Right kidney (tissue), 9 donors: Measurements from ENCODE around the gene SLFNL1.

Source experiments
- DNase-seq: peaks from one replicate; pipeline ENCODE4 v3.0.0-alpha.2; 2016
- long read RNA-seq, 8 donors: transcript quantifications; one replicate each; lab custom pipeline, GENCODE V29; 2026

Gene SLFNL1
- long read RNA-seq, donor 1 = 0 reads
- long read RNA-seq, donor 2 = 0 reads
- long read RNA-seq, donor 3, partial matches to known transcripts = 0 of 1 reads
- long read RNA-seq, donor 3, other reads (novel, unspliced or antisense) = 0 of 1 reads
- long read RNA-seq, donor 4 = 0 reads
- long read RNA-seq, donor 5 = 0 reads
- long read RNA-seq, donor 6 = 0 reads
- long read RNA-seq, donor 7 = 0 reads
- long read RNA-seq, donor 8 = 0 reads

DNA sequence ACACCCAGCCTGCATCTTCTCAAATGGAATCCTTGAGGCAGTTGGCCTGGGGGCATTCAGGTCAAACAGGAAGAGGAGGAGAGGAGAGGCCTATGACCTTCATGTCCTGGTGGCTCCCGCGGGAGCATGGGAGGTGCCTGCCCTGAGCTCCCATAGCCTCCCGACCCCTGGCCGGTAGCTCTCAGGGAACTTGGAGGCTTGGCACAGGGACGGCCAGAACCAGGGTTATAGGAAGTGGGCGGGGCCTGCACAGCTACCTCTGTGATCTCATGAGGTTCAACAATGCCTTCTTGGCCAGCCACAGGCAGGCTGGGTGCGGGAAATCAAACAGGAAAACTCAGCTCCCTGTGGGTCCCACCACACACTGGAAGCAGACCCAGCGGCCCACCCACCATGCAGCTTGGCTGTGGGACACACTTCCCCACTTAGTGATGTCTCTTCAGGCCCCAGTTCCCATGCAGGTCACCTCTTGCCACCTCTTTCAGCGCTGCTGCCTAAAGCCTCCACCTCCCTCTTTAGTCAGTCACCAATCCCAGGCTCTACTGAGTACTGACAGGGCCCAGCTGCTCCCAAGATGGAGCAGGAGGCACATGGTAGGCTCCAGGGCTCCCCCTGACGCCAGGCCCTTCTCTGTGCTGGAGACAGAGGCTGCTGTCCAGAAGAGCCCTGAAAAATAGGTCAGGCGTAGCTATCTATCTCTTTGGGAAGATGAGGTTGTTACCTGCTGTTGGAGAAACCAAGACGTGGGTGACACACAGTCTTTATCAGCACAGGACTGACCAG, at the start of gene SLFNL1:
SLFNL1 (minus strand) TSS at position 200 of the 783 bp plus-strand sequence. CDS start 1,065 bp downstream, outside the sequence.
- DNase-seq = peak; percentile 41

GRCh38 chr1:41056907-41057306, 35.4 kb upstream of the SLFNL1 start:
- DNase-seq = no peak

DNA sequence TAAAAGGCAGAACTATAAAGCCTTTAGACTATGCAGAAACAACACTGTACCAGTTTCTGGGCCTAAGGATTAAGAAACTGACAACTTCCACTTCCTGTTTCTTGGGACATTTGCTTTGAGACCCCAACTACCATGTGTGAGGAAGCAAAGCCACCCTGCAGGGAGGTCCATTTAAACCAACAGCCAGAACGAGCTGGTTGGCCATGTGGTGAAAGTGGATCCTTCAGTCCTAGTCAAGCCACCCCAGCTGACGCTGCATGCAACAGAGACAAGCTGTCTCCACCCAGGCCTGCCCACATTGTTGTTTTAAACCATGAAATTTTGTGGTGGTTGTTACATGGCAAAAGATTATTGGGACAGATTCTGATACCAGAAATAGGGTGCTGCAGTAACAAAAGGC, 31.8 kb upstream of the SLFNL1 start:
- DNase-seq = no peak

DNA sequence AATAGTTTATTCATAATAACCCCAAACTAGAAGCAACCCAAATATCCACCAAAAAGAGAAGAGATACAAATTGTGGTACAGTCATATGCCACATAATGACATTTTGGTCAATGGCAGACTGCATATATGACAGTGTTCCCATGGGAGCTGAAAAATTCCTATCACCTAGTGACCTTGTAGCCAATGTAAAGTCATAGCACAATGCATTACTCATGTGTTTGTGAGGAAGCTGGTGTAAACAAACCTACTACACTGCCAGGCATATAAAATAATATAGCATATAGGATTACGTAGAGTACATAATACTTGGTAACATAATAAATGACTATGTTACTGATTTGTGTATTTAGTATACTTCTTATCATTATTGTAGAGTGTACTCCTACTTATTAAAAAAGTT, 29.5 kb upstream of the SLFNL1 start:
- DNase-seq = no peak

- no peak for DNase-seq
Measured at GRCh38 chr1:41048540-41048939, 27.0 kb upstream of the SLFNL1 start.

DNA sequence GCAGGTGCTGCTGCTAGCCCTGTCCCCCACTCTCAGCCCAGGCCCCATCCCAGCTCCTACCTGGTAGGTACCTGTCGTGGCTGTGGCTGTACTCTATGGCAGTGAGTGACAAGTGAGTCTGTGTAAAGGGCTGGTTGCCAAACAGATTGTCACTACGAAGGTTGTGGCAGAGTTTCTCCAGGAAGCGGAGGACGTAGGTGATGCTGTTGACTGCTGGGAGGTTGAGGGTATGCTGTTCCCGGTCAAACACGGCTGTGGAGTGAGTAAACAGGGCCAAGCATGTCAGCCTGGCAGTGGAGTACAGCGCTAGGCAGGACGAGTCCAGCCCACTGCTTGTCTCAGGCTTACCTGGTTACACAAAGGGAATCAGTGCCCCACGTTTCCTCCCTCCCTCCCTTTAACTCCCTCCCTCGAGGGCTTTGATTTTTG, 24.8 kb upstream of the SLFNL1 start:
- DNase-seq = no peak

DNA sequence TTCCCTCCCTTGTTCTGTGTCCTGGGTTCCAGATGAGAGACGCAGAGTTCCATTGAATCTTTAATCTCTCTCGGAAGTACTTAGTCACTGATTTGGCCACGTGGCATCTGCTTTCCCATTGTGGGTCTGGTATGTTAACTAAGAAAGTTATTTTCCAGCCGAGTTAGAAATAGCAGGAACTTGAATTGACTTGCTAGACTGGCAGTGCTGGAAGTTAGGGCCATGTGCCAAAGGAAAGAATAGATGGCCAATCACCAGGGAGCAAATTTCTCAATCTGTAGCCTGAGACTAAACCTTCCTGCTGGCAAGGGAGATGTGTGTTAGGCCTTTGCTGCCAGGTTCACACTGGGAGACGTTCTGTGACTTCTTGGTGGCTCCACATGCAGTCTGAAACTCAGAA, 24.2 kb upstream of the SLFNL1 start:
- no peak for DNase-seq

DNA sequence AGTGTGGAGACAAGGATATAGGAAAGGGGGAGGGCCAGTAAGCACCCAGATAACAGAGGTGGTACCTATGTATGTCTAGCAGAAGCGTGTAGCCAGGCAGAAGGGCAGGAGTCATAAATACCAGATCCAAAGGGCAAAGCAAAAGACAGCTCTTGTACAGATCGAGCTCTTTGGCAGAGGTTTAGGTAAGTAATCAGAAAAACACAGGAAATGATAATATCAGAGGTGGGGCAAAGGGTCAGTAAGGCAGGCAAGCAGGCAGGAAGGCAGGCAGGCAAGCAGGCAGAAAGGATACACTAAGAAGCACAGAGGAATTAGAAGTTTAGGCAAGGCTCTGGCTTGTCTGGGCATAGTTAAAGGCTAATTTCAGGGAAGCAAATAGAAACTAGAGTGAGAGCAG, 22.7 kb upstream of the SLFNL1 start:
- DNase-seq = no peak

DNA sequence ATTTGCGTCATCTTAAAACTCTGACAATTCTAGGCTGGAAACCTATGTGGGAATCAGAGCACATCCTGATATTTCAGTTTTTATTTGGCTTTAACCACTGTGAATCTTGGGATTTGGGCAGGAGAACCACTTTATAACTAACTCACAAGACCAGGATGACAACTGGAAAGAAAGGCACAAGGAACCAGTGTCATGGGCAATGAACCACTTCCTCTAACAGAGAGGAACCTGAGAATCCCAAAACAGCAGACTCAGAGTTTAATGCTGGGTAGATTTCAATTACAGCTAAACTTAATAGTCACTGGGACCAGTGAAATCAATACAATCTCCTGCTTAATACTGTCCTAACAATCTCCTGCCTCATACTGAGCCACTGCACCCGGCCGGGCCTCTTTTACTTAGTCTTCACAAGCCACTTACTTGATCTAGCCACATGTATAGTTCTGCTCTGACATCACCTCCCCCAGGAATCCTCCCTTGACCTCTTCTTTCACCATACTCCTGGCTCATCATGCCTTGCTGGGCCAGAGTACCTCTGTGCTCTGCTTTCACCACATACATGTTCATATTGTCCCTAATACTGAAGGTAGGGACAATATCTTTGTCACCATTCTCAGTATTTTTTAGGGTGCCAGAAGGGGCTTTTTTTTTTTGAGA, 20.2 kb upstream of the SLFNL1 start:
- no peak for DNase-seq

DNA sequence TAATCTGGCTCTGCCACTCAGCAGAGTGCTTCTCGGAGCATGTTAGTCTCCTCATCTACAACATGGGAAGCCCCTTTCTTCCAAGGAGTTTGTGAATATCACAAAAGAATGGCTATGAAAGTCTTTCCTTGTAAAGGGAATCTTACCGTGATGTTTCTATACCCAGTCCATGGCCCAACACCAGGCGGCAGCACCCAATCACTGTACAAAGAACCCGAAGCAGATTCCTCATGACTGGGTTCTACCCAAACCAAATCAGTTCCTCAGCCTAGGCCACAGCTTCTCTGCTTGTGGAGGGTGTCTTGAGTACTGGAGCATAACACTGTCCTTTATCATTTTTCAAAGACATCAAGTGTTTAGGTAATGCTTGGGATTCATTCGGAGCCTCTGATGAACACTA, 16.6 kb upstream of the SLFNL1 start:
- DNase-seq = no peak

GRCh38 chr1:41037116-41037903, 15.8 kb upstream of the SLFNL1 start:
- no peak for DNase-seq

GRCh38 chr1:41033272-41033671, 11.7 kb upstream of the SLFNL1 start:
- no peak for DNase-seq

- DNase-seq = no peak
Measured at GRCh38 chr1:41032147-41032546, 10.6 kb upstream of the SLFNL1 start.

GRCh38 chr1:41030872-41031616, 9.5 kb upstream of the SLFNL1 start:
- DNase-seq = no peak

GRCh38 chr1:41028034-41028642, 6.6 kb upstream of the SLFNL1 start:
- DNase-seq = no peak

- DNase-seq = no peak
Measured at GRCh38 chr1:41025979-41026819, 4.7 kb upstream of the SLFNL1 start.

DNA sequence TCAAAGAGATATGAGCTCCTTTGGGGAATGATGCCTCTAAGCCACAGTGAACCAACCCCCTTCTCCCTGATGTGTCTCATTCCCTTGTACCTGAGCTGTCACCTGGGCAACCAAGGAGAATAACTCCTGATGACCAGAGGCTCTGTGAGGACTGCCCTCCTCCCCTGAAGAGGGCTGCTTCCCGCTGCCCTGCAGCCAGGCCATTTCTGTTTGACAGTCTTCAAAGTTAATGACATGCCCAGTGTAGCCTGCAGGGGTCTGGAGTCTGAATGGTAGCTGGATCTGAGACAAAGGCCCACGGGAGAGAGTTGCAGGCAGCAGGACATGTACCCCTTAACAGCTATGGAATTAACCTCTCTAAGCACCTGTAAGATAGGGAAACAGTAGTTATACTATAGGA, 3.4 kb upstream of the SLFNL1 start:
- DNase-seq = no peak

DNA sequence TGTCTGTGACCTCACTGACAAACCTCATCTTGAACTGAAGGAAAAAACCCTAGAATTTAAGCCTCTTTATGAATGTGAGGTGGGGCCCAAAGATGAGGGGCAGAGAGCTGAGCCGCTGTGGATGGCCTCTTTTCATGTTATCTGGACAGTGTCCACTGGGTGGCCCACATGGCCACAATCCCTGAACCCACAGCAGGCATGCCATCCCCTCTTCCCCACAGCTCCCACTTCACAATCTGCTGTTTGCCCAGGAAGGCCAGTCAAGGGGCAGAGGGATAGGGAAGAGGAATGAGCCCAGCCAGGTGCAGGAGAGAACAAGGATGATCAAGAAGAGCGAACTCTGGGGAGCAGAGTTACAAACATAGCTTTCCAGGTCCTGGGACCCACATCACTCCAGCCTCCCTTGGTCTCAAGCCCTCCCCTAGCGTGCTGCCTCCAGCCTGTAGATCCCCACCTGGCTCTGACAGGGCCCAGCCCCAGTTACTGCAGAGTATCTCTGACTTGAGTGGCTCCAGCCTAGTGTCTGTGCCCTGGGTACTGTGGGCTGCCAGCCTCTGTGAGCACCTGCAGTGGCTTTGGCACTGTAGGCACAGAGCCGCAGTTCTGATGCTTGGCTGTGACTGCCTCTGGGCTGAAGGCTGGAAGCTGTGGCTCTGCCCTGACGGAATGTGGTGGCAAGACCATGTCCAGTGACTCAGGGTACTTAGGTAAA, 1.9 kb upstream of the SLFNL1 start:
- no peak for DNase-seq

GRCh38 chr1:41022424-41022823, 899 bp upstream of the SLFNL1 start:
- no peak for DNase-seq

GRCh38 chr1:41020654-41021053, 871 bp downstream of the SLFNL1 start:
- no peak for DNase-seq
